ENCODE data around the gene TCP1.
A peak's percentile ranks its signal among the peaks of the same experiment; 100 is the strongest.

TCP1 gene

GRCh38 chr6:159808647-159809046 is 19.2 kb upstream of the TCP1 start:
- Histone ChIP-seq H4K20me1 (ENCODE audit: insufficient read depth, low read length) (no peaks in the 10 kb centered on the region), H3K4me3 (ENCODE audit: low read length) (no peak overlapping the region), H3K9ac (ENCODE audit: low read length) (no peak overlapping the region), H3K4me1 (ENCODE audit: low read length) (peaks cover 11% of the 10 kb centered on the region), H3K4me2 (ENCODE audit: low read depth, low read length) (peak overlapping the region; percentile 37), H2AFZ (ENCODE audit: low read length) (peak overlapping the region; percentile 48; the same call in 1 of the 2 replicates), H3K79me2 (ENCODE audit: low read length) (no peaks in the 10 kb centered on the region), H3K9me2 (replicated peaks; ENCODE audit: insufficient read depth, low read length) (no peaks in the 10 kb centered on the region), H3F3A (ENCODE audit: insufficient read depth, low read length) (no peaks in the 10 kb centered on the region), H3K9me3 (replicated peaks; ENCODE audit: insufficient read depth, low read length) (no peaks in the 10 kb centered on the region), H3K36me3 (replicated peaks; ENCODE audit: insufficient read depth, low read length) (no peaks in the 10 kb centered on the region), H3K27ac (ENCODE audit: low read length) (peak overlapping the region; percentile 52; the same call in 1 of the 2 replicates), H3K27me3 (replicated peaks; ENCODE audit: insufficient read depth, low read length) (no peaks in the 10 kb centered on the region)
- no peak for TF ChIP-seq EZH2phosphoT487 (IDR thresholded peaks at IDR 0.05; ENCODE audit: low read length)
- TF ChIP-seq CTCF (IDR thresholded peaks at IDR 0.05; ENCODE audit: low read length), result no peak
- TF ChIP-seq EZH2 (optimal IDR thresholded peaks at IDR 0.05; ENCODE audit: low read depth, low read length), result no peak
- DNase-seq, result no peak

- DNase-seq, result no peak
- H3K27me3 ChIP-seq (replicated peaks; ENCODE audit: insufficient read depth, low read length), result no peaks in the 10 kb centered on the region
- H3K4me3 ChIP-seq (ENCODE audit: low read length), result no peak overlapping the region
- no peaks in the 10 kb centered on the region for H4K20me1 ChIP-seq (ENCODE audit: insufficient read depth, low read length)
- H3K27ac ChIP-seq (ENCODE audit: low read length), result no peak overlapping the region
- H3K9ac ChIP-seq (ENCODE audit: low read length), result no peak overlapping the region
- TF ChIP-seq EZH2phosphoT487 (IDR thresholded peaks at IDR 0.05; ENCODE audit: low read length), result no peak
- no peak for TF ChIP-seq EZH2 (optimal IDR thresholded peaks at IDR 0.05; ENCODE audit: low read depth, low read length)
- no peak for TF ChIP-seq CTCF (IDR thresholded peaks at IDR 0.05; ENCODE audit: low read length)
- H3F3A ChIP-seq (ENCODE audit: insufficient read depth, low read length), result no peaks in the 10 kb centered on the region
- H3K4me1 ChIP-seq (ENCODE audit: low read length), result peaks cover 11% of the 10 kb centered on the region
- H2AFZ ChIP-seq (ENCODE audit: low read length), result no peak overlapping the region
- no peaks in the 10 kb centered on the region for H3K79me2 ChIP-seq (ENCODE audit: low read length)
- H3K4me2 ChIP-seq (ENCODE audit: low read depth, low read length), result no peak overlapping the region
- H3K36me3 ChIP-seq (replicated peaks; ENCODE audit: insufficient read depth, low read length), result no peaks in the 10 kb centered on the region
- H3K9me3 ChIP-seq (replicated peaks; ENCODE audit: insufficient read depth, low read length), result no peaks in the 10 kb centered on the region
- H3K9me2 ChIP-seq (replicated peaks; ENCODE audit: insufficient read depth, low read length), result no peaks in the 10 kb centered on the region
Observed at GRCh38 chr6:159807150-159807858, 17.9 kb upstream of the TCP1 start.

- no peaks in the 10 kb centered on the region for H3K27me3 ChIP-seq (replicated peaks; ENCODE audit: insufficient read depth, low read length)
- H3K9me2 ChIP-seq (replicated peaks; ENCODE audit: insufficient read depth, low read length), result no peaks in the 10 kb centered on the region
- H4K20me1 ChIP-seq (ENCODE audit: insufficient read depth, low read length), result no peaks in the 10 kb centered on the region
- TF ChIP-seq CTCF (IDR thresholded peaks at IDR 0.05; ENCODE audit: low read length) (no peak), EZH2phosphoT487 (IDR thresholded peaks at IDR 0.05; ENCODE audit: low read length) (no peak), EZH2 (optimal IDR thresholded peaks at IDR 0.05; ENCODE audit: low read depth, low read length) (no peak)
- peaks cover 11% of the 10 kb centered on the region for H3K4me1 ChIP-seq (ENCODE audit: low read length)
- H3K4me3 ChIP-seq (ENCODE audit: low read length), result no peak overlapping the region
- no peak for DNase-seq
- H3K9ac ChIP-seq (ENCODE audit: low read length), result no peak overlapping the region
- H3K36me3 ChIP-seq (replicated peaks; ENCODE audit: insufficient read depth, low read length), result no peaks in the 10 kb centered on the region
- H2AFZ ChIP-seq (ENCODE audit: low read length), result no peak overlapping the region
- H3K9me3 ChIP-seq (replicated peaks; ENCODE audit: insufficient read depth, low read length), result no peaks in the 10 kb centered on the region
- no peak overlapping the region for H3K4me2 ChIP-seq (ENCODE audit: low read depth, low read length)
- no peaks in the 10 kb centered on the region for H3K79me2 ChIP-seq (ENCODE audit: low read length)
- no peaks in the 10 kb centered on the region for H3F3A ChIP-seq (ENCODE audit: insufficient read depth, low read length)
- H3K27ac ChIP-seq (ENCODE audit: low read length), result no peak overlapping the region
Observed at GRCh38 chr6:159806021-159806458, 16.6 kb upstream of the TCP1 start.
